Kidney (tissue), 14 donors: Measurements from ENCODE around the gene QSOX2. TPM values are rescaled to one million over a fixed set of nuclear protein-coding genes. Genes with fewer than 3 reads are reported as not detected.

Experiments used
- DNase-seq, 5 donors: peaks; one replicate each; pipeline ENCODE4 v3.0.0-alpha.2; 2013 to 2020
- FAIRE-seq: peaks from 2 replicates; lab custom pipeline; 2012; peaks lifted over from hg19 to GRCh38; lab: Jason Lieb, UNC
- H3K27ac ChIP-seq, 2 donors: one replicate each; pipeline ENCODE4 v1.7.0; 2013; ENCODE audit warnings: low read depth in 2 of 2, low read length in 2 of 2, inconsistent platforms in 1 of 2
- H3K27me3 ChIP-seq: one replicate; pipeline ENCODE4 v1.7.1; 2013; ENCODE audit warnings: low read length, inconsistent platforms; ENCODE audit not compliant: control insufficient read depth, insufficient read depth
- H3K36me3 ChIP-seq, 3 donors: one replicate each; pipeline versions ENCODE4 v1.7.0 to v1.7.1; 2013; ENCODE audit warnings: low read length in 3 of 3, control low read depth in 1 of 3, inconsistent platforms in 1 of 3; ENCODE audit not compliant: insufficient read depth in 3 of 3, control insufficient read depth in 2 of 3
- H3K4me1 ChIP-seq, 3 donors: one replicate each; pipeline versions ENCODE4 v1.7.0 to v1.7.1; 2013; ENCODE audit warnings: low read length in 3 of 3, inconsistent platforms in 1 of 3, low read depth in 1 of 3; ENCODE audit not compliant: control insufficient read depth in 2 of 3, insufficient read depth in 2 of 3
- H3K4me3 ChIP-seq, 3 donors: one replicate each; pipeline versions ENCODE4 v1.7.0 to v1.8.1; 2013; ENCODE audit warnings: low read length in 3 of 3, control low read depth in 1 of 3, inconsistent platforms in 1 of 3
- H3K9ac ChIP-seq, 3 donors: one replicate each; pipeline versions ENCODE4 v1.7.0 to v1.7.1; 2013; ENCODE audit warnings: low read length in 3 of 3, control low read depth in 1 of 3, inconsistent platforms in 1 of 3
- H3K9me3 ChIP-seq, 3 donors: one replicate each; pipeline versions ENCODE4 v1.7.0 to v1.7.1; 2013; ENCODE audit warnings: low read length in 3 of 3, control low read depth in 1 of 3, inconsistent platforms in 1 of 3; ENCODE audit not compliant: control insufficient read depth in 2 of 3, insufficient read depth in 1 of 3
- intact Hi-C: fragments of 100-400 bp; cut with DNase I; formaldehyde crosslinking; loops from one replicate; pipeline ENCODE4 v1.11.1; 2022
- polyA plus RNA-seq: library from polyadenylated mRNA; stranded (reverse); fragments of 350-450 nt; fragmentation: Illumina TruSeq; extraction: RNeasy Lipid Tissue Mini Kit (QIAGEN cat#74804); gene quantifications from one replicate; pipeline ENCODE4 v1.2.3, GENCODE V29; 2014; ENCODE audit warnings: low read depth, low replicate concordance; ENCODE audit not compliant: insufficient read depth
- total RNA-seq: library from RNA; stranded (reverse); fragmentation: NEBNext Ultra II Directional; extraction: Animal tissue kit (Norgen Biotek cat#: 25700); gene quantifications from one replicate; pipeline ENCODE4 v1.2.1, GENCODE V29; 2021
- TF ChIP-seq, protein P1 (sequence below): IDR thresholded peaks from 3 replicates; pipeline ENCODE4 v1.5.1; 2012; ENCODE audit warnings: mild to moderate bottlenecking, moderate library complexity, borderline replicate concordance; ENCODE audit not compliant: insufficient read depth; ENCODE audit errors: extremely low read depth
- donor health status: control.
- donor health status: control.
- donor health status: control.
- donor health status: control.
- donor health status: control.
- donor health status: DM: yes; HTN: yes; CAD: no.
- donor health status: Normal renal cell carcinoma (clear cell type).

Gene QSOX2
- total and polyA plus RNA-seq, 2 donors from 2014 or later: 4.0 to 10.1 TPM

DNA sequence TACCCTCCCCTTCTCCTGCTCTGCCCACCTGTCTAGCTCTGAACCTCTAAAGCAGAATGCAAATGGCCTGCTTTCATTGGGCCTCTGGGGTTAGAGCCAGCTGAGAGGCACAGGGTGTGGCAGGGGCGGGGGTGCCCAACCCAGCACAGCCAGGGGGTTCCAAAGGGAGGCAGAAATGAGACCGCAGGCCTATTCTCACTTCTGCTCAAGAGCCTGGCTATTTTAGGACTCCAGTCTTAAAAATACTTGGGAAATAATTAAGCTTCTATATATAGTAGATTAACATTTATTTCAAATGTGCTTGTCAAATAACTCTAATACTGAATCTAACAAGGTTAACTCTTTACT, 5.7 kb downstream of the QSOX2 start:
- Histone ChIP-seq H3K4me1 (peaks cover 3 to 12% (median 10%) of the 10 kb centered on the region in 3 donors), H3K36me3 (no peaks in the 10 kb centered on the region), H3K4me3 (no peak overlapping the region), H3K9ac (no peak overlapping the region), H3K27ac (no peak overlapping the region), H3K9me3 (no peaks in the 10 kb centered on the region), H3K27me3 (no peaks in the 10 kb centered on the region)
- TF ChIP-seq, protein P1, sequence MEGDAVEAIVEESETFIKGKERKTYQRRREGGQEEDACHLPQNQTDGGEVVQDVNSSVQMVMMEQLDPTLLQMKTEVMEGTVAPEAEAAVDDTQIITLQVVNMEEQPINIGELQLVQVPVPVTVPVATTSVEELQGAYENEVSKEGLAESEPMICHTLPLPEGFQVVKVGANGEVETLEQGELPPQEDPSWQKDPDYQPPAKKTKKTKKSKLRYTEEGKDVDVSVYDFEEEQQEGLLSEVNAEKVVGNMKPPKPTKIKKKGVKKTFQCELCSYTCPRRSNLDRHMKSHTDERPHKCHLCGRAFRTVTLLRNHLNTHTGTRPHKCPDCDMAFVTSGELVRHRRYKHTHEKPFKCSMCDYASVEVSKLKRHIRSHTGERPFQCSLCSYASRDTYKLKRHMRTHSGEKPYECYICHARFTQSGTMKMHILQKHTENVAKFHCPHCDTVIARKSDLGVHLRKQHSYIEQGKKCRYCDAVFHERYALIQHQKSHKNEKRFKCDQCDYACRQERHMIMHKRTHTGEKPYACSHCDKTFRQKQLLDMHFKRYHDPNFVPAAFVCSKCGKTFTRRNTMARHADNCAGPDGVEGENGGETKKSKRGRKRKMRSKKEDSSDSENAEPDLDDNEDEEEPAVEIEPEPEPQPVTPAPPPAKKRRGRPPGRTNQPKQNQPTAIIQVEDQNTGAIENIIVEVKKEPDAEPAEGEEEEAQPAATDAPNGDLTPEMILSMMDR: no peak
- intact Hi-C loops: no loop called here
- FAIRE-seq (no peak), DNase-seq (no peak)

DNA sequence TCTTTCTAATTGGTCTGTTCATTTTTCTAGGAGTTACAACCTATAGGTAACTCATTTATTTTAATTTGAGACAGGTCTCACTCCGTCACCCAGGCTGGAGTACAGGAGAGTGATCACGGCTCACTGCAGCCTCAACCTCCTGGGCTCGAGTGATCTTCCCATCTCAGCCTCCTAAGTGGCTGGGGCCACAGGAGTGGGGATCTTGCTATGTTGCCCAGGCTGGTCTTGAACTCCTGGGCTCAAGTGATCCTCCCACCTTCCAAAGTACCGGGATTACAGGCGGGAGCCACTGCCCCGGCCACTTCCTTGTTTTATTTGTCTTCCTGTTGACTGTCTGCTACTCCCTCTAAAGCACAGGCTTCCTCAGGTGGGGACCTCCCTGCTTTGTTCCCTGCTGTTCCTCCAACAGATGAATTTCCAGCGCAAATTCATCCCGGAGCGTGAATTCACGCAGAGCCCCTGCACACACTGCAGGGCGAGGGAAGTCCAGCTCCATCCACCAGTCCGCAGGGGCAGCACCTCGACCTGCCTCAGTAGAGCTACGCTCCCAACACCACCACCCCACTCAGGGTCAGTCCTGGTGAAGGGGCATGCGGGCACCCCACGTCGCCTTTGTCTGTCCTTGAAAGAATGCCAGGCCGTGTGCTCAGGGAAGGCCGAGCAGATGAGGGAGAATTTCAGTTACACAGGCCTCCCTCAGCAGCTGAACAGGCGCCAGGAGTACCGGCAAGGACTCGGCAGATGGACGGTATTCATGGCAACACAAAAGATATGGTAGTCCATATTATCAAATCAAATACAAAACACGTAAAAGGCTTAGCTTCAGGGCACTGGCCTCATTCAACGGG, 6.3 kb downstream of the QSOX2 start:
- Histone ChIP-seq H3K27ac (no peak overlapping the region), H3K9ac (no peak overlapping the region), H3K36me3 (no peaks in the 10 kb centered on the region), H3K4me3 (no peak overlapping the region), H3K9me3 (no peaks in the 10 kb centered on the region), H3K4me1 (peaks cover 3 to 6% (median 5%) of the 10 kb centered on the region in 3 donors), H3K27me3 (no peaks in the 10 kb centered on the region)
- no peak for DNase-seq
- intact Hi-C loops: no loop called here
- FAIRE-seq: no peak
- TF ChIP-seq, protein P1: no peak

DNA sequence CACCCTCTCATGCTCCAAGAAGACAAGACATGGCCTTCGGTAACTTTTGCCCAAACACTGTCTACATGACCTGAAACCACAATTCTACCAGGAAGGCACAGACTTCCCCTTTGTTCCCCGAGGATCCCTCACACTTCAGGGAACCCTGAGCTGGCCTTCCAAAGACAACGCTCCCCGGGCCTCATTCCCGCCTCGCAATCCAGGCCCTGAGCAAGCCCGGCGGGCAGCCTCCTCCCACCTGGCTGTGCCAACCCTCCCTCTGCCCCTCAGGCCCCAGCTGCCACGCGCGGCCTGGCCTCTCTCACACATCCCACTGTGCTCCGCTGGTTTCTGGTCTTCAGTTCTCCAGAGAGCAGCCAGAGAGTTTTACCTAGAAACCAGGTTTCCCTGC, 7.3 kb downstream of the QSOX2 start:
- H3K27ac ChIP-seq: no peak overlapping the region
- intact Hi-C loops: no loop called here
- FAIRE-seq: no peak
- H3K4me1 ChIP-seq: peaks cover 0 to 3% (median 2%) of the 10 kb centered on the region in 3 donors
- no peaks in the 10 kb centered on the region for H3K27me3 ChIP-seq
- H3K9ac ChIP-seq: no peak overlapping the region
- H3K36me3 ChIP-seq: no peaks in the 10 kb centered on the region
- no peak overlapping the region for H3K4me3 ChIP-seq
- TF ChIP-seq, protein P1: no peak
- H3K9me3 ChIP-seq: no peaks in the 10 kb centered on the region
- no peak for DNase-seq
